Measurements from ENCODE around the gene MYO15B.

The MYO15B gene

GRCh38 chr17:75658237-75658636, 70.6 kb downstream of the MYO15B start:
- Histone ChIP-seq H3K9ac (ENCODE audit: low read depth, low read length, poor library complexity, severe bottlenecking) (no peak overlapping the region), H3K36me3 (ENCODE audit: insufficient read depth, low read length) (no peaks in the 10 kb centered on the region)
- no peak for TF ChIP-seq EZH2phosphoT487 (IDR thresholded peaks at IDR 0.05; ENCODE audit: borderline replicate concordance)
- TF ChIP-seq CTCF (conservative IDR thresholded peaks at IDR 0.05; ENCODE audit: low read length): no peak

GRCh38 chr17:75661531-75661930, 73.9 kb downstream of the MYO15B start:
- no peak overlapping the region for H3K9ac ChIP-seq (ENCODE audit: low read depth, low read length, poor library complexity, severe bottlenecking)
- no peak for TF ChIP-seq EZH2phosphoT487 (IDR thresholded peaks at IDR 0.05; ENCODE audit: borderline replicate concordance)
- no peak for TF ChIP-seq CTCF (conservative IDR thresholded peaks at IDR 0.05; ENCODE audit: low read length)
- no peak overlapping the region for H2AFZ ChIP-seq (ENCODE audit: low read length)
- no peak overlapping the region for H3K4me2 ChIP-seq (ENCODE audit: low read depth, low read length, poor library complexity, severe bottlenecking)
- H3K4me3 ChIP-seq (ENCODE audit: low read length, poor library complexity, severe bottlenecking): no peak overlapping the region
- no peaks in the 10 kb centered on the region for H4K20me1 ChIP-seq (ENCODE audit: insufficient read depth, low read length, poor library complexity, severe bottlenecking)
- peaks cover 10% of the 10 kb centered on the region; the same call in 1 of the 2 replicates for H3K79me2 ChIP-seq (ENCODE audit: insufficient read depth, low read length)
- H3K4me1 ChIP-seq (ENCODE audit: insufficient read depth, low read length, poor library complexity, severe bottlenecking): peaks cover 12% of the 10 kb centered on the region
- no peaks in the 10 kb centered on the region for H3F3A ChIP-seq (ENCODE audit: low read depth)
- no peaks in the 10 kb centered on the region for H3K9me3 ChIP-seq (ENCODE audit: insufficient read depth, low read depth, low read length)
- no peaks in the 10 kb centered on the region for H3K27me3 ChIP-seq (ENCODE audit: insufficient read depth, low read length, poor library complexity, severe bottlenecking)
- H3K36me3 ChIP-seq (ENCODE audit: insufficient read depth, low read length): no peaks in the 10 kb centered on the region
- H3K9me2 ChIP-seq (replicated peaks; ENCODE audit: low read depth, low read length): no peaks in the 10 kb centered on the region

More at GRCh38 chr17:75658237-75658636, 70.6 kb downstream of the MYO15B start:
- Histone ChIP-seq H3K9me2 (replicated peaks; ENCODE audit: low read depth, low read length) (no peaks in the 10 kb centered on the region), H3K4me1 (ENCODE audit: insufficient read depth, low read length, poor library complexity, severe bottlenecking) (peaks cover 6% of the 10 kb centered on the region), H3K79me2 (ENCODE audit: insufficient read depth, low read length) (no peaks in the 10 kb centered on the region), H3F3A (ENCODE audit: low read depth) (no peaks in the 10 kb centered on the region), H3K4me3 (ENCODE audit: low read length, poor library complexity, severe bottlenecking) (no peak overlapping the region), H3K4me2 (ENCODE audit: low read depth, low read length, poor library complexity, severe bottlenecking) (no peak overlapping the region), H4K20me1 (ENCODE audit: insufficient read depth, low read length, poor library complexity, severe bottlenecking) (no peaks in the 10 kb centered on the region), H3K9me3 (ENCODE audit: insufficient read depth, low read depth, low read length) (no peaks in the 10 kb centered on the region), H2AFZ (ENCODE audit: low read length) (no peak overlapping the region), H3K27me3 (ENCODE audit: insufficient read depth, low read length, poor library complexity, severe bottlenecking) (no peaks in the 10 kb centered on the region)

GRCh38 chr17:75662511-75662910, 74.9 kb downstream of the MYO15B start:
- TF ChIP-seq CTCF (conservative IDR thresholded peaks at IDR 0.05; ENCODE audit: low read length) (no peak), EZH2phosphoT487 (IDR thresholded peaks at IDR 0.05; ENCODE audit: borderline replicate concordance) (no peak)
- Histone ChIP-seq H3K4me3 (ENCODE audit: low read length, poor library complexity, severe bottlenecking) (no peak overlapping the region), H4K20me1 (ENCODE audit: insufficient read depth, low read length, poor library complexity, severe bottlenecking) (peaks cover 2% of the 10 kb centered on the region), H2AFZ (ENCODE audit: low read length) (no peak overlapping the region), H3K4me1 (ENCODE audit: insufficient read depth, low read length, poor library complexity, severe bottlenecking) (peaks cover 13% of the 10 kb centered on the region), H3K9ac (ENCODE audit: low read depth, low read length, poor library complexity, severe bottlenecking) (no peak overlapping the region), H3K4me2 (ENCODE audit: low read depth, low read length, poor library complexity, severe bottlenecking) (no peak overlapping the region), H3K9me2 (replicated peaks; ENCODE audit: low read depth, low read length) (no peaks in the 10 kb centered on the region), H3K79me2 (ENCODE audit: insufficient read depth, low read length) (peaks cover 17% of the 10 kb centered on the region), H3K9me3 (ENCODE audit: insufficient read depth, low read depth, low read length) (no peaks in the 10 kb centered on the region), H3F3A (ENCODE audit: low read depth) (no peaks in the 10 kb centered on the region), H3K27me3 (ENCODE audit: insufficient read depth, low read length, poor library complexity, severe bottlenecking) (no peaks in the 10 kb centered on the region), H3K36me3 (ENCODE audit: insufficient read depth, low read length) (no peaks in the 10 kb centered on the region)
